GM21390 (cell line): ENCODE data around the gene TAB3.
"Not testable (repeated sequence)": the region's sequence is repeated elsewhere in the genome, so short reads cannot be mapped to it uniquely, and the experiment has no call there.

Experiments
- ATAC-seq: cut with Tn5 transposase; IDR thresholded peaks from one replicate; pipeline ENCODE4 v1.9.1; 2021; ENCODE audit not compliant: unreplicated experiment

The TAB3 gene

DNA sequence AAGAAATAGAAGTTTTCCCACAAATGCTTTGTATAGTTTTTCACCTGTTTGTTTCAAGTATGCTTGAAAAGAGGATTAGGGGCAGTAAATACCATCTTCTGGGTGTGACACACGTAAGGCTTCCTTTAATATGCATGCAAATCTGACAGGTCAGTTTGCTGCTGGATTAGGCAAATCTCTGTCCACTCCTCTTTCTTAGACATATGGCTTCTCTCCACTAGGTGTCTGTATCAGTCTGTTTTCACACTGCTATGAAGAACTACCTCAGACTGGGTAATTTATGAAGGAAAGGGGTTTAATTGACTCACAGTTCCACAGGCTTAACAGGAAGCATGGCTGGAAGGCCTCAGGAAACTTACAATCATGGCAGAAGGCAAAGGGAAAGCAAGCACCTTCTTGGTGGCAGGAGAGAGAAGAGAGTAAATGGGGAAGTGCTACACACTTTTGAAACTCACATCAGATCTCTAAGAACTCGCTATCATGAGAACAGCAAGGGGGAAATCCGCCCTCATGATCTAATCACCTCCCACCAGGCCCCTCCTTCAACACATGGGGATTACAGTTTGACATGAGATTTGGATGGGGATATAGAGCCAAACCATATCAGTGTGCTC lies 66.9 kb downstream of the TAB3 start:
- peak; percentile 87 for ATAC-seq

GRCh38 chrX:30821116-30821515 lies 67.9 kb downstream of the TAB3 start:
- ATAC-seq = no peak

DNA sequence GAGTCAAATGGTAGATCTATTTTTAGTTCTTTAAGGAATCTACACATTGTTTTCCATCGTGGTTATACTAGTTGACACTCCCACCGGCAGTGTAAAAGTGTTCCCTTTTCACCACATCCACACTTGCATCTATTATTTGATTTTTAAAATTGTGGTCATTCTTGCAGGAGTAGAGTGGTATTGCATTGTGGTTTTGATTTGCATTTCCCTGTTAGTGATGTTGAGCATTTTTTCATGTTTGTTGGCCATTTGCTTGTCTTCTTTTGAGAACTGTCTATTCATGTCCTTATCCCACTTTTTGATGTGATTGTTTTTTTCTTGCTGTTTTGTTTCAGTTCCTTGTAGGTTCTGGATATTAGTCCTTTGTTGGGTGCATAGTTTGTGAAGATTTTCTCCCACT lies 70.0 kb downstream of the TAB3 start:
- ATAC-seq = no peak

DNA sequence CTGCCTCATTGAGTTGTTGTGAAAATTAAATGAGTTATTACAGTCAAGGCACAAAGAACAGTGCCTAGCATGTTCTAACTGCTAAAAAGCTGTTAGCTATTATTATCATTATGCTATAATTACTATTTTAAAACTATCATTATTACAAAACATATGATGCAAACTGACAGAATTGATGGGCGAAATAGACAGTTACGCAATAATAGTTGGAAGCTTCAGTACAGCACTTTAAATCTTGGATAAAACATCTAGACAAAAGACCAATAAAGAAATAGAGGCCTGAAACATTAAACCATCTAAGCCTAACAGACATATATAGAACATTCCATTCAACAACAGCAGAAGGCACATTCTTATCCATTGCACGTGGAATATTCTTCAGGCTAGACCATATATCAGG lies 73.0 kb downstream of the TAB3 start:
- no peak for ATAC-seq

DNA sequence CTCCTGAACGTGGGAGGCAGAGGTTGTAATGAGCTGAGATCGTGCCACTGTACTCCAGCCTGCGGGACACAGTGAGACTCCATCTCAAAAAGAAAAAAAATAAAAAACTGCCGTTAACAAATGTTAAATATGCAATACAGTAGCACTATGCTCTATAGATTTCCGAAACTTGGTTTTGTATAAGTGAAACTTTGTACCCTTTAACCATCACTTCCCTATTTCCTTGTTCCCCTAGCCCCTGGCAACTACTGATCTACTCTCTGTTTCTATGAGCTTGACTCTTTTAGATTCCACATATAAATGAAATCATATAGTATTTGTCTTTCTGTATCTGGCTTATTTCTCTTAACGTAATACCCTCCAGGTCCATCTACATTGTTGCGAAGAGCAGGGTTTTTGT lies 74.1 kb downstream of the TAB3 start:
- no peak for ATAC-seq

GRCh38 chrX:30812326-30812725 lies 76.7 kb downstream of the TAB3 start:
- peak; percentile 99 for ATAC-seq

DNA sequence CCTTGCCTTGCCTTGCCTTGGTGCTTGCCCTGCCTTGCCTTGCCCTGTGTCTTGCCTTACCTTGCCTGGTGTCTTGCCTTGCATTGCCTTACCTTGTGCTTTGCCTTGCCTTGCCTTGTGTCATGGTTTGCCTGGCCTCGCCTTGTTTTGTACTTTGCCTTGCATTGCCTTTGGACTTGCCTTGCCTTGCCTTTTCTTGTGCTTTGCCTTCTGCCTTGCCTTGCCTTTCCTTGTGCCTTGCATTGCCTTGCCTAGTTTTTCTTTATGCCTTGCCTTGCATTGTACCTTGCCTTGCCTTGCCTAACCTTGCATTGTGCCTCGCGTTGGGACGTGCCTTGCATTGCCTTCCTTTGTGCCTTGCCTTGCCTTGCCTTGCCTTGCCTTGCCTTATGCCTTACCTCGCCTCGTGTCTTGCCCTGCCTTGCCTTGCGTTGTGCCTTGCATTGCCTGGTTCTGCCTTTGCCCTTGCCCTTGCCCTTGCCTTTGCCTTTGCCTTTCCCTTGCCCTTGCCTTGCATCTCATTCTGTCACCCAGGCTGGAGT lies 82.8 kb downstream of the TAB3 start:
- no peak for ATAC-seq

- no peak for ATAC-seq
Measured at GRCh38 chrX:30804462-30804861, 84.6 kb downstream of the TAB3 start.

DNA sequence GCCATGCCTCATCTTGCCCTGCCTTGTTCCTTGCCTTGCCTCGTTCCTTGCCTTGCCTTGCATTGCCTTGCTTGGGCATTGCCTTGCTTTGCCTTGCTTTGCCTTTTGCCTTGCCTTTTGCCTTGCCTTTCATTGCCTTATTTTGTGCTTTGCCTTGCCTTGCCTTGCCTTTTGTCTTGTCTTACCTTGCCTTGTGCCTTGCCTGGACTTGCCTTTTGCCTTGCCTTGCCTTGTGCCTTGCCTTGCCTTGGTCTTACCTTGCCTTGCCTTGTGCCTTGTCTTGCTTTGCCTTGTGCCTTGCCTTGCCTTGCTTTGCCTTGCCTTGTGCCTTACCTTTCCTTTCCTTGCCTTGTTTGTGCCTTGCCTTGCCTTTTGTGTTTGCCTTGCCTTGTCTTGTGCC lies 88.2 kb downstream of the TAB3 start:
- ATAC-seq = no peak

- ATAC-seq = no peak
Measured at GRCh38 chrX:30799327-30799726, 89.7 kb downstream of the TAB3 start.

- ATAC-seq = no peak
Measured at GRCh38 chrX:30798810-30799209, 90.2 kb downstream of the TAB3 start.

DNA sequence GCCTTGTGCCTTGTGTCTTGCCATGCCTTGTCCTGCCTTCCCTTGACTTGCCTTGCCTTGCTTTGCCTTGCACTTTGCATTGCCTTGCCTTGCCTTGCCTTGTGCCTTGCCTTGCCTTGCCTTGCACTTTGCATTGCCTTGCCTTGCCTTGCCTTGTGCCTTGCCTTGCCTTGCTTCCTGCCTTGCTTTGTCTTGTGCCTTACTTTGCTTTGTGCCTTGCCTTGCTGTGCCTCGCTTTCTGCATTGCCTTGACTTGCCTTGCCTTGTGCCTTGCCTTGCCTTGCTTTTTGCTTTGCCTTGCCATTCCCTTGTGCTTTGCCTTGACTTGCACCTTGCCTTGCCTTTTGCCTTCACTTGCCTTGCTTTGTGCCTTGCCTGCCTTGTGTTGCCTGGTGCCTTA lies 91.8 kb downstream of the TAB3 start:
- not testable (repeated sequence) for ATAC-seq

GRCh38 chrX:30795981-30796958 lies 92.8 kb downstream of the TAB3 start:
- no peak for ATAC-seq

DNA sequence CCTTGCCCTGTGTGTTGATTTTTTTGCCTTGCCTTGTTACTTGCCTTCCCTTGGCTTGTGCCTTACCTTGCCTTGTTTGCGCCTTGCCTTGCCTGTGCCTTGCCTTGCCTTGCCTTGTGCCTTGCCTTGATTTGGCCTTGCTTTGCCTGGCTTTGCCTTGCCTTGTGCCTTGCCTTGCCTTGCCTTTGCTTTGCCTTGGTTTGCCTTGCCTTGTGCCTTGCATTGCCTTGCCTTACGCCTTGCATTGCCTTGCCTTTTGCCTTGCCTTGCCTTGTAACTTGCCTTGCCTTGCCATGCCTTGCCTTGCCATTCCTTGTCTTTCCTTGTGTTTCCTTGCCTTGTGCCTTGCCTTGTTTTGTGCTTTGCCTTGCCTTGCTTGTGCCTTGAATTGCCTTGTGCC lies 94.6 kb downstream of the TAB3 start:
- no peak for ATAC-seq

GRCh38 chrX:30793767-30794103 lies 95.3 kb downstream of the TAB3 start:
- no peak for ATAC-seq

DNA sequence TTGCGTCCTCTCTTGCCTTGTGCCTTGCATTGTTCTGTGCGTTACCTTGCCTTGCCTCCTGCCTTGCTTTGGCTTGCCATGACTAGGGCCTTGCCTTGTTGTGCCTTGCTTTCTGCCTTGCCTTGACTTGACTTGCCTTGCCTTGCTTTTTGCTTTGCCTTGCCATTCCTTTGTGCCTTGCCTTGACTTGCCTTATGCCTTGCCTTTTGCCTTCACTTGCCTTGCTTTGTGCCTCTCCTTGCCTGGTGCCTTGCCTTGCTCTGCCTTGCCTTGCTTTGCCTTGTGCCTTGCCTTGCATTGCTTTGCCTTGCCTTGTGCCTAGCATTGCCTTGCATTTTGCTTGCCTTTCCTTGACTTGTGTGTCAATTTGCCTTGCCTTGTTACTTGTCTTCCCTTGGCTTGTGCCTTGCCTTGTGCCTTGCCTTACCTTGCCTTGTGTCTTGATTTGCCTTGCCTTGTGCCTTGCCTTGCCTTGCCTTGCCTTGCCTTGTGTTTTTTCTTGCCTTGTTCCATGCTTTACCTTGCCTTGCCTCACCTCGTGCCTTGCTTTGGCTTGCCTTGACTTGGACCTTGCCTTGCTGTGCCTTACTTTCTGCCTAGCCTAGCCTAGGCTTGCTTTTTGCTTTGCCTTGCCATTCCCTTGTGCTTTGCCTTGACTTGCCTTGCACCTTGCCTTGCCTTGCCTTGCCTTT lies 95.8 kb downstream of the TAB3 start:
- no peak for ATAC-seq

GRCh38 chrX:30791296-30792278 lies 97.5 kb downstream of the TAB3 start:
- ATAC-seq = no peak

DNA sequence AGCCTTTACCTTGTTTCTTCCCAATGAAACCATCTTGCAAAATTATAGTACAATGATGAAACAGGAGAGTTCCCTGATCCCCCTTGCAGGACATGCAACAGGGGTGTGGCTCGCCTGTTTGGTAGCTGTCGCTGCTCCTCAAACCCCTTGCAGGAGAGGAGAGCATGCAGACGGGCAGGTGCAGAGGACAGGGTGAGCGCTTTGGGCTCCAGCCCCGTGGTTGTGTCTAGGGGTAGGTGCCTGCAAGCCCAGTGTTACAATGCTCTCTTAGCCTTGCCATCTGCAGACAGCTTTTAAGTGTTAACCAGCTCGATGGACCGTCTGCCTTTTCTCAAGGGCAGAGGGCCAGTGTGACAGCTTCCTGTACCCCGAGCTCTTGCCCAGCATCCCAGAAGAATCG lies 102.0 kb downstream of the TAB3 start:
- no peak for ATAC-seq

GRCh38 chrX:30786374-30786773 lies 102.7 kb downstream of the TAB3 start:
- no peak for ATAC-seq

- ATAC-seq = no peak
Measured at GRCh38 chrX:30781711-30782444, 107.2 kb downstream of the TAB3 start.
